H1 (cell line): ENCODE measurements around the gene LGI4.

Experiments used
- CTCF ChIP-seq, 3 experiments: IDR thresholded peaks; 1 replicate in 2 of 3; 2 replicates in 1 of 3; pipeline versions ENCODE4 v1.5.1 to v1.6.1; 2011; ENCODE audit warnings: low read length in 3 of 3, mild to moderate bottlenecking in 3 of 3, inconsistent platforms in 2 of 3, low read depth in 1 of 3, moderate library complexity in 1 of 3; ENCODE audit not compliant: insufficient read depth in 1 of 3; ENCODE audit errors: control extremely low read depth in 1 of 3
- EP300 ChIP-seq, 2 experiments: IDR thresholded peaks; 1 replicate in 1 of 2; 2 replicates in 1 of 2; pipeline ENCODE4 v1.6.1; 2011 to 2012; ENCODE audit warnings: low read depth in 2 of 2, low read length in 2 of 2, mild to moderate bottlenecking in 2 of 2, borderline replicate concordance in 1 of 2, inconsistent platforms in 1 of 2, moderate library complexity in 1 of 2
- RBBP5 ChIP-seq: IDR thresholded peaks from 2 replicates; pipeline ENCODE4 v1.7.1; 2012; ENCODE audit warnings: low read depth, mild to moderate bottlenecking, inconsistent platforms, low read length, moderate library complexity, borderline replicate concordance
- TBP ChIP-seq: IDR thresholded peaks from 2 replicates; pipeline ENCODE4 v1.6.1; 2011; ENCODE audit warnings: low read depth, low read length, improper control_type of control experiment
- ZNF274 ChIP-seq: IDR thresholded peaks from 2 replicates; pipeline ENCODE4 v1.7.0; 2012; ENCODE audit warnings: low read length, borderline replicate concordance; ENCODE audit errors: extremely low read depth

DNA sequence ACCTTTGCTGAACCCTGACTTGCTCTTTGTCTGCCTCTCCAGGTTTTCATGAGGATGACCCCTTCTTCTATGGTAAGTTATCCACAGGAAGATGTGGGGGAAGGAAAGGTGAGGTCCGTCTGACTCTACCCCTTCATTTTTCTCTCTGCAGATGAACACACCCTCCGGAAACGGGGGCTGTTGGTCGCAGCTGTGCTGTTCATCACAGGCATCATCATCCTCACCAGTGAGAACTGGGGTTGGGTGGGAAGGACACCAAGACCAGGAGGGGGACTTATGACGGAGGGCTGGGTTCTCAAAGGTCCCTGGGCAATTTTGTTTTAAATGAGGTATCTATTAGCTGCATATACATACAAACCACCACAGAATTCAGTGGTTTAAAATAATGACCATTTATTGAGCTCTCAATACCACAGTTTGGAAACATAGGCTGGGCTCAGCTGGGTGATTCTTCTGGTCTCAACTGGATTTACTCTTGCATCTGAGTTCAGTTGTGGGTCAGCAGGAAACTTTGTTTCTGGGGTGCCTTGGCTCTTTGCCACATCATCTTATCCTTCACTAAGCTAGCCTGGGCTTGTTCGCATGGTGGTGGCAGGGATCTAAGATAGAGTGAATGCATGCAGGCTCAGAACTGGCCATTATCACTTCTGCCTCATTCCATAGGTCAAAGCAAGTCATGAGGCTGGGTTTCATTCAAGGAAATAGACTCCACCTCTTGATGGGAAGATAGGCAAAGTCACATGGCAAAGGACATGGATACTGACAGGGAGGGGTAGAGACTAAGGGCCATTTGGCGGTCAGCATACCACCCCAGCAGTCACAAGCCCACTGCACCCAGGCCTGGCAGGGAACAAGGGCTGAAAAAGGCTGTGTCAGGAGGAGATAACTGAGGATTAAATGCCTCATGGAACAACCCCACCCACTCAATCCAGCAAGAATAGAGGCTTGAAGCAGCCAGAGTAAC is 31.5 kb upstream of the LGI4 start:
- TF ChIP-seq ZNF274: no peak
- no peak for TF ChIP-seq TBP
- no peak for TF ChIP-seq RBBP5
- TF ChIP-seq CTCF (IDR thresholded peaks at IDR 0.05; ENCODE audit: control extremely low read depth in 1 of 3, insufficient read depth in 1 of 3, low read depth in 1 of 3, low read length in 3 of 3): no peak
- no peak for TF ChIP-seq EP300 (IDR thresholded peaks at IDR 0.05; ENCODE audit: borderline replicate concordance in 1 of 2, low read depth in 2 of 2, low read length in 2 of 2)
